Bronchial epithelial cell (primary cell): Measurements from ENCODE around the gene POU2AF1. TPM values are rescaled to one million over a fixed set of nuclear protein-coding genes. Genes with fewer than 3 reads are reported as not detected.

ENCODE experiments used
- DNase-seq: peaks from one replicate; pipeline ENCODE4 v3.0.0-alpha.2; 2010; ENCODE audit warnings: low read depth
- FAIRE-seq: peaks from 2 replicates; lab custom pipeline; 2011; peaks lifted over from hg19 to GRCh38; lab: Jason Lieb, UNC
- H3K27me3 ChIP-seq: 2 replicates; pipeline ENCODE4 v1.5.1; 2011; ENCODE audit warnings: low read length; ENCODE audit not compliant: control insufficient read depth, insufficient read depth
- H3K36me3 ChIP-seq: 2 replicates; pipeline ENCODE4 v1.5.1; 2011; ENCODE audit warnings: low read length; ENCODE audit not compliant: control insufficient read depth, insufficient read depth
- H3K4me3 ChIP-seq: 2 replicates; pipeline ENCODE4 v1.5.1; 2011; ENCODE audit warnings: mild to moderate bottlenecking, low read depth, low read length, control low read depth
- total RNA-seq: library from RNA; depleted of rRNA; stranded (reverse); fragments of >200 nt; gene quantifications from 2 replicates; pipeline ENCODE4 v1.2.1, GENCODE V29; 2014
- TF ChIP-seq, protein P1 (sequence below): IDR thresholded peaks from 2 replicates; pipeline ENCODE4 v1.5.1; 2011; ENCODE audit warnings: mild to moderate bottlenecking, moderate library complexity, low read length, control low read depth, inconsistent platforms; ENCODE audit not compliant: insufficient read depth, severe bottlenecking

The POU2AF1 gene
- total RNA-seq, 1 donor from 2014 or later = not detected

DNA sequence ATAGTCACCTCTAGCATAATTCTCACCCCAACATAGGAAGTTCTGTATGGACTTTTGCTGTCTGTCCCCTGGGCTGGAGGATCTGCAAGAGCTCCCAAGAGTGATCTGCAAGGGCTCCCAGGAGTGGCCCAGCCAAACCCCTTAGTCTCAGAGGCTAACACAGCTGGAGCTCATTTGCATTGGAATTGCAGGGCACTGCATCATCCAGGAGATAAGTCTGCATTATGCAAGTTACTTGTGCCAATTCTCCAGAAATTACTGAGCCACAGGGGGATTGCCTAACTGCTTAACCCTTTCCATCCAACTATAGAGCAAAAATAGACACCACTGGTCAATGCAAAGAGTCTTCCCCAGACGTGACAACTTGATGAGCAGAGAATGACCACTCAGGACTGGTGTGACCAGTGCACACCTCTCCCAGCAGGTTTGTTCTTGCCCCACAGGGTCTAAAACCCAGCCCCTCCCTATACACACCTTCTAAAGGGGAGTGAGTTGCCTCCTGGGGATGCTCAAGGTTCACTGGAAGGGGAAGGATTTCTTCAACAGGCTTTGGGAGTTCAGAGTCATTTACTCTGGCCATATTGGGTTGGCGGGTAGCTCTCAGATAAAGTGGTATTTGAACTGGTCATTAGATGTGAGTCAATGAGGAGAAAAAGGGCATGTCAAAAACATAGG is 42.4 kb downstream of the POU2AF1 start:
- Histone ChIP-seq H3K4me3 (no peak overlapping the region), H3K27me3 (no peaks in the 10 kb centered on the region), H3K36me3 (no peaks in the 10 kb centered on the region)
- TF ChIP-seq, protein P1, sequence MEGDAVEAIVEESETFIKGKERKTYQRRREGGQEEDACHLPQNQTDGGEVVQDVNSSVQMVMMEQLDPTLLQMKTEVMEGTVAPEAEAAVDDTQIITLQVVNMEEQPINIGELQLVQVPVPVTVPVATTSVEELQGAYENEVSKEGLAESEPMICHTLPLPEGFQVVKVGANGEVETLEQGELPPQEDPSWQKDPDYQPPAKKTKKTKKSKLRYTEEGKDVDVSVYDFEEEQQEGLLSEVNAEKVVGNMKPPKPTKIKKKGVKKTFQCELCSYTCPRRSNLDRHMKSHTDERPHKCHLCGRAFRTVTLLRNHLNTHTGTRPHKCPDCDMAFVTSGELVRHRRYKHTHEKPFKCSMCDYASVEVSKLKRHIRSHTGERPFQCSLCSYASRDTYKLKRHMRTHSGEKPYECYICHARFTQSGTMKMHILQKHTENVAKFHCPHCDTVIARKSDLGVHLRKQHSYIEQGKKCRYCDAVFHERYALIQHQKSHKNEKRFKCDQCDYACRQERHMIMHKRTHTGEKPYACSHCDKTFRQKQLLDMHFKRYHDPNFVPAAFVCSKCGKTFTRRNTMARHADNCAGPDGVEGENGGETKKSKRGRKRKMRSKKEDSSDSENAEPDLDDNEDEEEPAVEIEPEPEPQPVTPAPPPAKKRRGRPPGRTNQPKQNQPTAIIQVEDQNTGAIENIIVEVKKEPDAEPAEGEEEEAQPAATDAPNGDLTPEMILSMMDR = no peak
- FAIRE-seq (no peak), DNase-seq (peak; percentile 54)

DNA sequence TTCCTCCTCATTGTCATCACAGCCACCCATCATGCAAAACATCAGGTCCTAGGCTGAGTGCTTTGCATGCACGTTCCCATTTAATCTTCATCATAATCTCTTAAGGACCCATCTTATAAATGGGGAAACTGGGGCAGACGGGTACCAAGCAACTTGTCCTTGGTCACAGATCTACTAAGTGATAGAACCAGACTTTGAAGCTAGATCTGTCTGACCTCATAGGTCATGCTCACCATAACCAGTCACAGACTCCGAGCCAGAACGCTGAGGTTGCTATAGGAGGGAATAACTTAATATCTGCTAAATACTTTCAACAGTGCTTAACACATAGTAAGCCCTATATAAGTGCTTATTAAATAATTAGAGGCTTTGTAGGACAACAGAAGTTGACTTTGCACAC is 43.0 kb downstream of the POU2AF1 start:
- DNase-seq (no peak), FAIRE-seq (no peak)
- Histone ChIP-seq H3K27me3 (no peaks in the 10 kb centered on the region), H3K4me3 (no peak overlapping the region), H3K36me3 (no peaks in the 10 kb centered on the region)
- TF ChIP-seq, protein P1 = no peak

DNA sequence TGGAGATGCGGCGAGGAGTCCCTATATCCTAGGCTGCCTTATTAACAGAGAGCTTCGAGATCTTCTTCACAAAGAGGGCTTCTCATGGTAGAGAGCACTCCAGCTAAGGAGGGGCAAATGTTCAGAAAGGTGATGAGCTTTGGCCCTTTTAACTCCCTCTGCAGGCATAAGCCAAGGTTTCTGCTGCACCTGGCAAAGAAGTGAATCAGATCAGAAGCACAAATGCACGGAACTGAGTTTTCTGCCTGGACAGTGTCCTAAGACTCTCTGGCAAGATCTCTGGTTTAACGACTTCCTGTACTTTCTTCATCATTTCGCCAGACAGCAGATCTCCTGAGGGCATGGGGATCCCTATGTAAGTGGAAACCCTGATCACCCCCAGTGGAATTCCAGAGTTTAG is 43.5 kb downstream of the POU2AF1 start:
- Histone ChIP-seq H3K4me3 (no peak overlapping the region), H3K36me3 (no peaks in the 10 kb centered on the region), H3K27me3 (no peaks in the 10 kb centered on the region)
- FAIRE-seq = no peak
- TF ChIP-seq, protein P1 = no peak
- DNase-seq = no peak

DNA sequence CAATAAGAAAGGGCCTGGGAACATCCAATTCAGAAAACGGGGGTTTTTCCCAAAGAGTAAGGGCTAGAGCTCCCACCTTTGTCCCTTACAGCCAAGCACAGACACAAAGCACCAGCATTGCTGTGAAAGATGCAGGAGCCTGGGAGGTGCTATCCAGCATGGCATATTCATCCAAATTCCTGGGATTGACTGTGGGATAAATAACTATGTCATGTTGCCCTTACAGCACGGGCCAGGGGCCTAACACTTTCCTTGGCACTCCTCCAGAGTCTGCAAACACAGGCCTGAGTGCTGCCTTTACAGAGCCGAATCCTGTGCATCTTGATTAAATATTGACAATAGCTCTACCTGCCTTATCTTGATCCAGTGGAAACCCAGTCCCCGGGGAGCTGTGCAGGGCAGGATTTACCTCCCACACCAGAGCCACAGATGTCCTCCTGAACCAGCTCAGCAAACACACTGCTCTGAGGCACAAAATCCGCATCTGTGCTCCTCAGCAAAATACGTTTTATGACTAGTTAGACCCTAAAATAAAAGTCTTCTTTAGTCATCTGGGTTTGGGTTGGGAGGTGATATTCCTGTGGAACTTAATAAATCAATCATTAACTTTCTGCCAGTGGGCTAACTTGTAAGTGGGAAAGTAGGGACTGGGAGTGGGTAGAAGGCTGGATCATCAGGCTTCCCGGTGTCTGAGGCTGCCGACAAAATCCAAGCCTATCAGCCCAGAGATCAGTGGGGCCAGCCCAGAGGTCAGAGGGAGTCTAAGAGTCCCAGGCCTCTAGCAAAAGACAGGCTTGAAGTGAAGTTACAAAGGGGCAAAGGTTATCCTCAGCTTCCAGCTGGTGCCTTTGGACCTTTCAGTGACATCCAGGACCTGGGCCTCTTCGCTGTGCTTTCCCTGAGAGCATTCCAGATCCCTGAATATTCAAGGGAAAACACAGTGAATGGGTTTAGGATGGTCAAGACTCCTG is 44.3 kb downstream of the POU2AF1 start:
- no peaks in the 10 kb centered on the region for H3K27me3 ChIP-seq
- TF ChIP-seq, protein P1 = no peak
- H3K4me3 ChIP-seq = no peak overlapping the region
- H3K36me3 ChIP-seq = no peaks in the 10 kb centered on the region
- no peak for DNase-seq
- FAIRE-seq = no peak

DNA sequence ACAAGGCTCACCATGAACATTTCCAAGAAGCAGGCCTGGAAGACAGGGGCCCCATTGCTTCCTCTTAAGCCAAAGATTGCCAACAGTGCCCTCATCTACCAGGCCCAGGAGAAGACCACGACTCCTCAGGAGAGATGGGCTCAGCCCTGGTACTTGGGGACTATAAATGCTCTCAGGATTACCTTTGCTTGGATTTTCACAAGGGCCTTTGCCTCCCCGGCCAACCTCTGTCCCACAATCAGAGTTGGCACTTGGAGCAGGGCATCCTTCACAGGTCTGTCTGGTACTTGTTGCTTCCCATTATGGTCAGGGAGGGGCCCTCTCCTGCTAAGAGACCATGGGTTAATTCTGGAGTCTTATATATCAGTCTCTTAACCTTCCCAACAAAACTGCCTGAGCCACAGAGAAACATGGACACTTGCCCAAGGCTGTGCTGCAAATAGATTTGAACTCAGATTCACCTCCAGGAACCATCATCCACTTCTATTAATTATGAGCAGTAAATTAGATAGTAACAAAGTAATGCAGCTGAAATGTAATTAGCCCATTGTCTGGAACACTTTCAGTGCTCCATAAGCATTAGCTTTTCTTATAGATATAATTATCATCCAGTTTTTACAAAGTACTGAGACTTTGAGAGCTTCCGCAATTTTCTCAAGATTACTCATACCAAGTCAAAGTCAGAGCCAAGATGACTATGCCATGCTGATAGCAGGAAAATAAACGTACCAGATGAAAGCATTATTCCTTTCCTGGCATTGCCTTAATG is 47.2 kb downstream of the POU2AF1 start:
- FAIRE-seq (no peak), DNase-seq (peak; percentile 71)
- no peaks in the 10 kb centered on the region for H3K27me3 ChIP-seq
- no peaks in the 10 kb centered on the region for H3K36me3 ChIP-seq
- TF ChIP-seq, protein P1 = no peak
- no peak overlapping the region for H3K4me3 ChIP-seq
